Endodermal cell (in vitro differentiated cells): ENCODE data around the gene NLGN1. TPM values are rescaled to one million over a fixed set of nuclear protein-coding genes. Genes with fewer than 3 reads are reported as not detected.

Experiments used
- DNase-seq: peaks from one replicate; pipeline ENCODE4 v3.0.0-alpha.2; 2017
- H3K27ac ChIP-seq: 2 replicates; pipeline ENCODE4 v1.5.1; 2013; ENCODE audit warnings: mild to moderate bottlenecking, low read depth, low read length, moderate library complexity
- H3K27me3 ChIP-seq: 2 replicates; pipeline ENCODE4 v1.6.1; 2013; ENCODE audit warnings: mild to moderate bottlenecking, low read length, moderate library complexity; ENCODE audit not compliant: insufficient read depth, control insufficient read depth, poor library complexity, severe bottlenecking
- H3K36me3 ChIP-seq: 2 replicates; pipeline ENCODE4 v1.7.0; 2013; ENCODE audit warnings: mild to moderate bottlenecking, low read length, moderate library complexity; ENCODE audit not compliant: control insufficient read depth, insufficient read depth
- H3K4me1 ChIP-seq: one replicate; pipeline ENCODE4 v1.7.0; 2013; ENCODE audit warnings: low read length; ENCODE audit not compliant: control insufficient read depth, insufficient read depth
- H3K4me3 ChIP-seq: 2 replicates; pipeline ENCODE4 v1.5.1; 2013; ENCODE audit warnings: mild to moderate bottlenecking, low read length, moderate library complexity
- H3K9ac ChIP-seq: 2 replicates; pipeline ENCODE4 v1.6.1; 2013; ENCODE audit warnings: mild to moderate bottlenecking, low read length, moderate library complexity; ENCODE audit not compliant: poor library complexity, severe bottlenecking; ENCODE audit errors: extremely low read depth
- H3K9me3 ChIP-seq: 2 replicates; pipeline ENCODE4 v1.6.1; 2013; ENCODE audit warnings: mild to moderate bottlenecking, low read length, moderate library complexity; ENCODE audit not compliant: control insufficient read depth
- H3K27ac Mint-ChIP-seq: 2 replicates; pipeline ENCODE4 v1.8.0; 2020; ENCODE audit warnings: mixed read lengths
- H3K27me3 Mint-ChIP-seq: 2 replicates; pipeline ENCODE4 v1.8.0; 2021; ENCODE audit warnings: mild to moderate bottlenecking, mixed read lengths; ENCODE audit not compliant: insufficient read depth
- H3K36me3 Mint-ChIP-seq: 2 replicates; pipeline ENCODE4 v1.8.0; 2020; ENCODE audit warnings: low read depth, mixed read lengths
- H3K4me1 Mint-ChIP-seq: 2 replicates; pipeline ENCODE4 v1.8.0; 2020; ENCODE audit warnings: mixed read lengths
- H3K4me3 Mint-ChIP-seq: 2 replicates; pipeline ENCODE4 v1.8.0; 2020; ENCODE audit warnings: mild to moderate bottlenecking, moderate library complexity, mixed read lengths
- H3K9me3 Mint-ChIP-seq: 2 replicates; pipeline ENCODE4 v1.8.0; 2020; ENCODE audit warnings: mild to moderate bottlenecking, mixed read lengths
- WGBS, 2 experiments: methylation state at CpG; one replicate each; pipeline versions ENCODE4 v1.1.5 to v1.1.7; 2013; ENCODE audit warnings: missing lambda C conversion rate in 2 of 2, mixed read lengths in 1 of 2; ENCODE audit not compliant: insufficient coverage in 1 of 2, insufficient read length in 1 of 2; 5-methylcytosine and 5-hydroxymethylcytosine counted together
- total RNA-seq, 2 donors: library from RNA; stranded (reverse); fragmentation: NEBNext Ultra II Directional in 1 of 2; extraction: Animal tissue kit (Norgen Biotek cat#: 25700) in 1 of 2; gene quantifications; 2 replicates in 1 of 2; 3 replicates in 1 of 2; pipeline ENCODE4 v1.2.1, GENCODE V29; 2021
- TF ChIP-seq, protein P1 (sequence below): fragments of 200-600 bp; sonication (generic); conservative IDR thresholded peaks from 2 replicates; pipeline ENCODE4 v1.5.0; 2021; ENCODE audit warnings: antibody characterized with exemption, mild to moderate bottlenecking

The NLGN1 gene
- total RNA-seq, 2 donors from 2014 or later, result 3.4 to 14.3 TPM

DNA sequence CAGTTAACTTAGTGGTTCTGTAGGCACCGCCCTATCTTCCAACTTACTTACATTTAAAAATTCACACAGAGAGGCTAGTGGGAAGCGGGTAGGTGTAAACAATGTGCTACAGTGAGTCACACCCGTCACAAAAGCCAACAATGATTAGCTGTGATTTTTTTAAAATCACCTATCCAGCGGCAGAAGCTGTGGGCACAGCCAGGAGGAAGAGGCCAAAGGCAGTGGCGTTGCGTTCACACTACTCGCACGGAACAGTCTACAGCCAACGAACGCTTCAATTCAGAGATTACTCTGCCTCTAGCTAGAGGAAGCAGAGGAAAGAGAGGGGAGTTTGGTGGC is 2.5 kb upstream of the NLGN1 start:
- Histone ChIP-seq H3K4me1 (peaks cover 3% of the 10 kb centered on the region), H3K27ac (peak overlapping the region; percentile 47), H3K9me3 (no peaks in the 10 kb centered on the region), H3K36me3 (no peaks in the 10 kb centered on the region), H3K27me3 (peaks cover 22% of the 10 kb centered on the region), H3K4me3 (peak overlapping the region; percentile 93), H3K9ac (peak overlapping the region; percentile 67)
- Mint-ChIP-seq H3K36me3 (no peaks in the 10 kb centered on the region), H3K9me3 (no peaks in the 10 kb centered on the region), H3K27ac (peak overlapping the region; percentile 94), H3K4me3 (peak overlapping the region; percentile 86), H3K27me3 (peaks cover 11% of the 10 kb centered on the region), H3K4me1 (peaks cover 30% of the 10 kb centered on the region)
- peak; percentile 87 for DNase-seq
- WGBS, 2 experiments, result 0 to 1% methylated on average over 6 to 10 of the region's 10 CpGs
- TF ChIP-seq, protein P1, sequence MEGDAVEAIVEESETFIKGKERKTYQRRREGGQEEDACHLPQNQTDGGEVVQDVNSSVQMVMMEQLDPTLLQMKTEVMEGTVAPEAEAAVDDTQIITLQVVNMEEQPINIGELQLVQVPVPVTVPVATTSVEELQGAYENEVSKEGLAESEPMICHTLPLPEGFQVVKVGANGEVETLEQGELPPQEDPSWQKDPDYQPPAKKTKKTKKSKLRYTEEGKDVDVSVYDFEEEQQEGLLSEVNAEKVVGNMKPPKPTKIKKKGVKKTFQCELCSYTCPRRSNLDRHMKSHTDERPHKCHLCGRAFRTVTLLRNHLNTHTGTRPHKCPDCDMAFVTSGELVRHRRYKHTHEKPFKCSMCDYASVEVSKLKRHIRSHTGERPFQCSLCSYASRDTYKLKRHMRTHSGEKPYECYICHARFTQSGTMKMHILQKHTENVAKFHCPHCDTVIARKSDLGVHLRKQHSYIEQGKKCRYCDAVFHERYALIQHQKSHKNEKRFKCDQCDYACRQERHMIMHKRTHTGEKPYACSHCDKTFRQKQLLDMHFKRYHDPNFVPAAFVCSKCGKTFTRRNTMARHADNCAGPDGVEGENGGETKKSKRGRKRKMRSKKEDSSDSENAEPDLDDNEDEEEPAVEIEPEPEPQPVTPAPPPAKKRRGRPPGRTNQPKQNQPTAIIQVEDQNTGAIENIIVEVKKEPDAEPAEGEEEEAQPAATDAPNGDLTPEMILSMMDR, result no peak

DNA sequence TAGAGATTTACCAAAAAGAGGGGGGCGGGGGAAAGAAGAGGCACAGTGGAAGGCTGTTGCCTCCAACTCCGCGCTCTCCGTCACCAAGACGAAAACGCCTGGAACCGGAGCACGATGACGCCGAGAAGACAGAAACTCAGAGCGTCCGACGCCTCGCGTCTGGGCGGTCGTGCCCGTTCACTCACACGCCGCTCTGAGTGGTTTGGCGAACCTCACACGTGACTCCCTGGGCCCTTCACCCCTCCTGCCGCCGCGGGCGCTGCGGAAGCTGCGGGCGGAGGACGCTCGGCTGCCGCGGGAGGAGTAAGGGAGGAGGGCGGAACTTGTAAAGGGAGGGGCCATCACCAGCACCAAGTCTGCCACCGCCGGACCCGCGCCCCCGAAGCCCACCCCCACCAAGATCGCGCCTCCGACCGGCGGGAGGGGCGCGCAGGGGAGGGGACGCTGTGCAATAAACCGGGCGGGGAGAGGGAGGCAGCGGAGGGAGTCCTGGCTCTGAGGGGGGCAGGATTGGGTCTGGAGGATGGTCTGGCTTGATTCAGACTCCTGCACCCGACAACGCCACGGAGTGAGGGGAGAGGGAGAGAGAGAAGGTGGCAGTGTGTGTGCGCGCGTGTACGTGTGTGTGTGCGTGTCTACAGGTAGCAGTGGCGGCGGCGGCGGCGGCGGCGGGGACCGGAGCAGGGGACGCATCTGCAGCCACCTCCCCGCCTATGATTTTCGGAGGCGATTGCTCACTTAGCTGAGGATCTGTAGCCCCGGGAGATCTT is 1.9 kb upstream of the NLGN1 start:
- Mint-ChIP-seq H3K4me3 (peak overlapping the region; percentile 86), H3K36me3 (no peaks in the 10 kb centered on the region), H3K27ac (peak overlapping the region; percentile 94), H3K9me3 (no peaks in the 10 kb centered on the region), H3K4me1 (peaks cover 30% of the 10 kb centered on the region), H3K27me3 (peaks cover 11% of the 10 kb centered on the region)
- Histone ChIP-seq H3K36me3 (no peaks in the 10 kb centered on the region), H3K27ac (peak overlapping the region; percentile 47), H3K9me3 (no peaks in the 10 kb centered on the region), H3K27me3 (peaks cover 22% of the 10 kb centered on the region), H3K4me1 (peaks cover 3% of the 10 kb centered on the region), H3K9ac (peak overlapping the region; percentile 67), H3K4me3 (peak overlapping the region; percentile 93)
- 0% methylated on average over 4 to 70 of the region's 71 CpGs for WGBS, 2 experiments
- TF ChIP-seq, protein P1, result peak; percentile 12
- peak; percentile 93 for DNase-seq

DNA sequence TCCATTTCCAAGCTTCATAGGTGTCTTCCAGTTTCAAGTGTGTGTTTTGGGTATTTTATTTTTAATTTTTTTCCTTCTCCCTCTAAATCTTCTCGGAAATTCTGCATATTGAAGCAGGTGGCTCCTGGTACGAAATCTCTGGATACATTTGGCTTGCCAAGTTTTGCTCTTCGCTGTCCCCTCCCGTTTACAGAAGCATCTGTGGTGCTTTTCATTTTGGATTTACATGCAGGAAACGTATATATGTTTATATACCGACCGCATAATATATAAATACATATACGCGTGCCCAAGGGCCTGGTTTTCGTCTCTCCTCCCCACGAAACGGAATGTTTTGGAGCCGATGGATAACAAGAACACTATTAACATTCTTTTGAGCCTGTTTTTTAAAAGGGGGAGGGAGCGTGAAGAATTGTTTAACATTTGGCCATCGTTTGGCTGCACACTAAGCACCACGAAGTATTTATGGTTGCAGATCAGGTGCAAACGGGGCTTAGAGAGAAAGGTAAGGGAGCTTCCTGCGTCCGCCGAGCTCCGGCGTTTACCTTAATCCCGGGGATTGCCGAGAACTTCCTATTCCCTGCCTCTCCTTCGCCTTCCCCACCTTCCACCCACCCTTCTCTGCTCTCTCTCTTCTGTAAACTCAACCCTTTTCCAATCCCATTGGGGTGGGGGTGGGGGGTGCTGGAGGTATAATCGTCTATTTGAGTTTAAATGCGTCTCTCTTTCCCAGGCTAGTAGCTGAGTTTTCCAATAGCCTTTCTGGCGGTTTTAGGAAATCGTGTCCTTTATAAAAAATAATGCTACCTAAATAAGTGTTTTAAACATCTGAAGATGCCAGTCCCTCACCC is 1.1 kb upstream of the NLGN1 start:
- no peaks in the 10 kb centered on the region for H3K36me3 ChIP-seq
- DNase-seq, result peak; percentile 77
- no peaks in the 10 kb centered on the region for H3K9me3 ChIP-seq
- Mint-ChIP-seq H3K36me3 (no peaks in the 10 kb centered on the region), H3K4me1 (peaks cover 36% of the 10 kb centered on the region), H3K27ac (peak overlapping the region; percentile 85), H3K9me3 (no peaks in the 10 kb centered on the region), H3K27me3 (peaks cover 11% of the 10 kb centered on the region), H3K4me3 (peak overlapping the region; percentile 86)
- WGBS, 2 experiments, result 0% methylated on average over 5 to 25 of the region's 29 CpGs
- peak overlapping the region; percentile 93 for H3K4me3 ChIP-seq
- H3K9ac ChIP-seq, result peak overlapping the region; percentile 55
- H3K27ac ChIP-seq, result no peak overlapping the region
- TF ChIP-seq, protein P1, result no peak
- peaks cover 3% of the 10 kb centered on the region for H3K4me1 ChIP-seq
- peaks cover 22% of the 10 kb centered on the region for H3K27me3 ChIP-seq
